Colonic mucosa (tissue), 4 donors: ENCODE results near the gene CELSR1. TPM values are rescaled to one million over a fixed set of nuclear protein-coding genes. Genes with fewer than 3 reads are reported as not detected.

ENCODE experiments used
- DNase-seq: peaks from one replicate; pipeline ENCODE4 v3.0.0-alpha.2; 2020
- H3K27ac ChIP-seq: fragments of 200-600 bp; one replicate; pipeline ENCODE4 v1.8.0; 2021
- H3K27me3 ChIP-seq: fragments of 200-600 bp; one replicate; pipeline ENCODE4 v1.8.0; 2021
- H3K36me3 ChIP-seq: fragments of 200-600 bp; one replicate; pipeline ENCODE4 v1.8.0; 2021
- H3K4me1 ChIP-seq: fragments of 200-600 bp; one replicate; pipeline ENCODE4 v1.8.0; 2021; ENCODE audit warnings: mild to moderate bottlenecking
- H3K4me3 ChIP-seq: fragments of 200-600 bp; one replicate; pipeline ENCODE4 v1.8.0; 2021
- H3K9ac ChIP-seq, 2 donors: one replicate each; pipeline ENCODE4 v1.7.0; 2013; ENCODE audit warnings: control low read depth in 2 of 2, low read depth in 2 of 2, low read length in 2 of 2
- H3K9me3 ChIP-seq: fragments of 200-600 bp; one replicate; pipeline ENCODE4 v1.8.0; 2021
- CTCF ChIP-seq: fragments of 200-600 bp; IDR thresholded peaks from one replicate; pipeline ENCODE4 v1.8.0; 2022; ENCODE audit warnings: antibody characterized with exemption, mild to moderate bottlenecking
- intact Hi-C: fragments of 100-400 bp; cut with DNase I; formaldehyde crosslinking; loops from one replicate; pipeline ENCODE4 v1.14.1; 2022
- total RNA-seq, 2 donors: library from RNA; stranded (reverse); fragmentation: NEBNext Ultra II Directional in 1 of 2; extraction: Animal tissue kit (Norgen Biotek cat#: 25700) in 1 of 2; gene quantifications; one replicate each; pipeline ENCODE4 v1.2.1, GENCODE V29; 2021
- donor health status: healthy.
- donor health status: DM: no; HTN: no; CAD: no.
- donor health status: DM: no; HTN: no; CAD: no.

Gene CELSR1
- total RNA-seq, 2 donors from 2014 or later = 2.7 to 7.8 TPM

DNA sequence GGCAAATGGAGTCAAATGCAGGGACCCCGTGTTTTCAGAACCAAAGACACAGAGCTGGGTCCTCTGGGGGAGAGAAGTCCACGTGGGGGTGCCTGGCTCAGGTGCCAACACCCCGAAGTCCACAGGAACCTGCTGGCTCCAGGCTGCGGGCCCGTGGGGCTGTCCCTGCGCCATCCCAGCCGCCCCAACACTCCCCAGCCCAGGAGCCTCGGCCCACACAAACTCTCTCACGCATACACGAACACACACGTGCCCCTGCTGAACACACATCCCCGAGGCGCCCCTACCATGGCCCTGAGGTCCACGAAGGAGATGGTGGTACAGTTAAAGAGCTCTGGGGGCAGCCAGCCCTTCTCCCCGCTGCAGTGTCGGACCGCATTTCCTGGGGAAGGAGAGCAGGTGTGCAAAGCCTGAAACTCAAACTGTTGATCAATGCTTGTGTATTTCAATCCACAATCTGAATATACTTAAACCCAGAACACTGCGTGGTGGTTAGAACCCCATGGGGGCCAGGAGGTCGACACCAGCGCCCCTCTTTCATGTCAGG, 147.2 kb downstream of the CELSR1 start:
- DNase-seq = no peak
- Histone ChIP-seq H3K36me3 (no peaks in the 10 kb centered on the region), H3K4me1 (no peaks in the 10 kb centered on the region), H3K9ac (no peak overlapping the region), H3K27ac (no peak overlapping the region), H3K9me3 (no peaks in the 10 kb centered on the region), H3K4me3 (no peak overlapping the region), H3K27me3 (no peaks in the 10 kb centered on the region)
- intact Hi-C loops = no loop called here
- no peak for TF ChIP-seq CTCF

GRCh38 chr22:46389081-46389480, 148.3 kb downstream of the CELSR1 start:
- no peak for DNase-seq
- H3K4me1 ChIP-seq = no peaks in the 10 kb centered on the region
- no peak overlapping the region for H3K4me3 ChIP-seq
- no peak overlapping the region for H3K27ac ChIP-seq
- no peak for TF ChIP-seq CTCF
- H3K36me3 ChIP-seq = no peaks in the 10 kb centered on the region
- intact Hi-C loops = no loop called here
- no peaks in the 10 kb centered on the region for H3K27me3 ChIP-seq
- H3K9me3 ChIP-seq = no peaks in the 10 kb centered on the region
- no peak overlapping the region for H3K9ac ChIP-seq

GRCh38 chr22:46388647-46389046, 148.8 kb downstream of the CELSR1 start:
- no peak for DNase-seq
- no peak for TF ChIP-seq CTCF

DNA sequence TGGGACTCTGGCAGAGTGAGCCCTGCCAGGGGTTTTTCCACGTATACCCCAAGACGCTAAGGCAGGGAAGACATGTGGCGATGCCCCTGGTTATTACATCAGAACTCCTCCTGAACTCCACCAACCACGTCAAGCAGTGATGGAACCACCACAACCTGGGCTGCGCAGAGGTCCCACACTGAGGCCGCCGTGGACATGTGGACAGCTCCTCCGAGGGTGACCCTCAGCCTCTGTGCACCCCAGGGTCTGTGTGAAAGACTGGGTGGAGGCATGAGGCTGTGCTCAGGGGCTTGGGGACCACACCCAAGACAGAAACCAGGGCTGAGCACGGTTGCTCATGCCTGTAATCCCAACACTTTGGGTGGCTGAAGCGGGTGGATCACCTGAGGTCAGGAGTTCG, 149.7 kb downstream of the CELSR1 start:
- H3K4me1 ChIP-seq = no peaks in the 10 kb centered on the region
- no peak overlapping the region for H3K9ac ChIP-seq
- no peaks in the 10 kb centered on the region for H3K9me3 ChIP-seq
- no peak overlapping the region for H3K4me3 ChIP-seq
- H3K27ac ChIP-seq = no peak overlapping the region
- H3K36me3 ChIP-seq = no peaks in the 10 kb centered on the region
- intact Hi-C loops = no loop called here
- DNase-seq = no peak
- H3K27me3 ChIP-seq = no peaks in the 10 kb centered on the region
- no peak for TF ChIP-seq CTCF

More at GRCh38 chr22:46388647-46389046, 148.8 kb downstream of the CELSR1 start:
- Histone ChIP-seq H3K9me3 (no peaks in the 10 kb centered on the region), H3K36me3 (no peaks in the 10 kb centered on the region), H3K4me3 (no peak overlapping the region), H3K27ac (no peak overlapping the region), H3K4me1 (no peaks in the 10 kb centered on the region), H3K9ac (no peak overlapping the region), H3K27me3 (no peaks in the 10 kb centered on the region)
- intact Hi-C loops = no loop called here

- no peak for DNase-seq
- no peaks in the 10 kb centered on the region for H3K27me3 ChIP-seq
- no peak overlapping the region for H3K4me3 ChIP-seq
- H3K27ac ChIP-seq = no peak overlapping the region
- TF ChIP-seq CTCF = no peak
- no peaks in the 10 kb centered on the region for H3K9me3 ChIP-seq
- H3K9ac ChIP-seq = no peak overlapping the region
- H3K4me1 ChIP-seq = no peaks in the 10 kb centered on the region
- H3K36me3 ChIP-seq = no peaks in the 10 kb centered on the region
- intact Hi-C loops = no loop called here
These were observed 151.1 kb downstream of the CELSR1 start for GRCh38 chr22:46386312-46386711.

DNA sequence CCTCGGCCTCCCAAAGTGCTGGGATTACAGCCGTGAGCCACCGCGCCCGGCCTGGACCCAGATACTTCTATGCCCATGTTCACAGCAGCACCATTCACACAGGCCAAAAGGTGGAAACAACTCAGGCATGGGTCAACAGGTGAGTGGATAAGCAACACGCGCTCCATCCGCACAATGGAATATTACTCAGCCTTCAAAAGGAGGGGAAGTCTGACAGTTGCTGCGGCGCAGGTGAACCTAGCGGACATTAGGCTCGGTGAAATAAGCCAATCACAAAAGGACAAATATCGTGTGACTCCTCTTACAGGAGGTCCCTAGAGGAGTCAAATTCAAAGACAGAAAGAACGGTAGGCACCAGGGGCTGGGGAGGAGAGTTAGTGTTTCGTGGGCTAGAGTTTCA, 154.9 kb downstream of the CELSR1 start:
- H3K36me3 ChIP-seq = no peaks in the 10 kb centered on the region
- H3K9me3 ChIP-seq = no peaks in the 10 kb centered on the region
- intact Hi-C loops = no loop called here
- DNase-seq = no peak
- H3K4me3 ChIP-seq = no peak overlapping the region
- H3K27ac ChIP-seq = no peak overlapping the region
- no peak for TF ChIP-seq CTCF
- peaks cover 11% of the 10 kb centered on the region for H3K4me1 ChIP-seq
- no peak overlapping the region for H3K9ac ChIP-seq
- no peaks in the 10 kb centered on the region for H3K27me3 ChIP-seq
